Esophagus (tissue), 2 donors: Measurements from ENCODE around the gene TMLHE. TPM values are rescaled to one million over a fixed set of nuclear protein-coding genes. Genes with fewer than 3 reads are reported as not detected.

ENCODE experiments used
- H3K27ac ChIP-seq, 2 donors: one replicate each; pipeline ENCODE4 v1.5.1; 2013; ENCODE audit warnings: low read depth in 2 of 2, mild to moderate bottlenecking in 2 of 2, inconsistent platforms in 1 of 2, low read length in 1 of 2, moderate library complexity in 1 of 2
- H3K27me3 ChIP-seq, 2 donors: one replicate each; pipeline ENCODE4 v1.6.1; 2013; ENCODE audit warnings: low read length in 2 of 2, control low read depth in 1 of 2, mild to moderate bottlenecking in 1 of 2; ENCODE audit not compliant: insufficient read depth in 2 of 2, control insufficient read depth in 1 of 2
- H3K36me3 ChIP-seq, 2 donors: one replicate each; pipeline ENCODE4 v1.6.1; 2013; ENCODE audit warnings: low read length in 1 of 2; ENCODE audit not compliant: control insufficient read depth in 2 of 2, insufficient read depth in 2 of 2
- H3K4me1 ChIP-seq, 2 donors: one replicate each; pipeline ENCODE4 v1.6.1; 2013; ENCODE audit warnings: low read length in 1 of 2; ENCODE audit not compliant: control insufficient read depth in 2 of 2, insufficient read depth in 2 of 2
- H3K4me3 ChIP-seq, 2 donors: one replicate each; pipeline ENCODE4 v1.5.1; 2013; ENCODE audit warnings: low read length in 2 of 2, mild to moderate bottlenecking in 2 of 2, low read depth in 1 of 2, moderate library complexity in 1 of 2
- H3K9me3 ChIP-seq, 2 donors: one replicate each; pipeline ENCODE4 v1.6.1; 2013; ENCODE audit warnings: mild to moderate bottlenecking in 2 of 2, low read depth in 1 of 2, low read length in 1 of 2, moderate library complexity in 1 of 2; ENCODE audit not compliant: control insufficient read depth in 2 of 2, insufficient read depth in 1 of 2
- WGBS, 2 donors: extraction: QIAGEN DNeasy Blood & Tissue Kit; methylation state at CpG; one replicate each; pipeline ENCODE4 v1.1.7; 2013; 5-methylcytosine and 5-hydroxymethylcytosine counted together
- polyA plus RNA-seq, 2 donors: library from polyadenylated mRNA; stranded (reverse); fragments of 200-250 nt; gene quantifications; one replicate each; pipeline ENCODE4 v1.2.3, GENCODE V29; 2013
- donor health status: healthy with polysubstance abuse.
- donor health status: Bipolar disorder and iron deficiency.

TMLHE gene
- polyA plus RNA-seq, 2 donors: 3.9 to 7.7 TPM

GRCh38 chrX:155615938-155616337 lies 3.2 kb upstream of the TMLHE start:
- no peak overlapping the region for H3K4me3 ChIP-seq
- WGBS, 2 donors: 81 to 87% methylated on average over 4 of the region's 4 CpGs
- H3K9me3 ChIP-seq: no peaks in the 10 kb centered on the region

DNA sequence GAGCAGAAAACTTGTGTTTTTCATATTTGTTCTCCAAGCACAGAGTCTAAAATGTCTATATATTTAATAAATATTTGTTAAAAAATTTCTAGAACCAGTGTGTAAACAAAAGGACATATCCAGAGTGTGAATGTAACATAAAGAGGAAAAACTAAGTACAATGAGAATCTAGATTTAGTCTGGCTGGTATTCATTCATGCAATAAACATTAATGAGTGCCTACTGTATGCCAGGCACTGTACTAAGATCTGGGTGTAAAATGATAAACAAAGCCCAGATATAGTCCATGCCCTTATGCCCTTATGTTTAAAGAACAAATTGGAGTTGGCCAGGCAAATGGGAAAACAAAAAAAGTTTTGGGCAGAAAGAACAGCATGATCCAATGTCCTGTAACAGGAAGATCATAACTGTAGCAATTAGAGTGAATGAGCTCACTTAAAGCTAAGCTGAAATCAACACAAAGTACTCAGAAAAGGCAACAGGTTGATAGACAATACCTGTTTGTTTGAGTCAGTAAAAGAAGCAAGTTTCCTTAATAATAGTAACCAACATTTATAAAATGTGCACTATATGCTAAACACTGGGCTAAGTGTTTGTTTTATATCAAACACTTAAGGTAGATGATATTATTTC lies 1.3 kb upstream of the TMLHE start:
- Histone ChIP-seq H3K4me1 (no peaks in the 10 kb centered on the region), H3K27me3 (no peaks in the 10 kb centered on the region), H3K4me3 (no peak overlapping the region), H3K36me3 (no peaks in the 10 kb centered on the region), H3K9me3 (no peaks in the 10 kb centered on the region), H3K27ac (no peak overlapping the region)

More at GRCh38 chrX:155615938-155616337, 3.2 kb upstream of the TMLHE start:
- H3K36me3 ChIP-seq: no peaks in the 10 kb centered on the region
- no peaks in the 10 kb centered on the region for H3K4me1 ChIP-seq
- H3K27ac ChIP-seq: no peak overlapping the region
- no peaks in the 10 kb centered on the region for H3K27me3 ChIP-seq

GRCh38 chrX:155611302-155611701 lies 1.4 kb downstream of the TMLHE start:
- 30 to 42% methylated on average over 2 of the region's 2 CpGs for WGBS, 2 donors
- no peak overlapping the region for H3K4me3 ChIP-seq
- H3K36me3 ChIP-seq: no peaks in the 10 kb centered on the region
- no peak overlapping the region for H3K27ac ChIP-seq
- no peaks in the 10 kb centered on the region for H3K4me1 ChIP-seq
- no peaks in the 10 kb centered on the region for H3K27me3 ChIP-seq
- H3K9me3 ChIP-seq: no peaks in the 10 kb centered on the region

DNA sequence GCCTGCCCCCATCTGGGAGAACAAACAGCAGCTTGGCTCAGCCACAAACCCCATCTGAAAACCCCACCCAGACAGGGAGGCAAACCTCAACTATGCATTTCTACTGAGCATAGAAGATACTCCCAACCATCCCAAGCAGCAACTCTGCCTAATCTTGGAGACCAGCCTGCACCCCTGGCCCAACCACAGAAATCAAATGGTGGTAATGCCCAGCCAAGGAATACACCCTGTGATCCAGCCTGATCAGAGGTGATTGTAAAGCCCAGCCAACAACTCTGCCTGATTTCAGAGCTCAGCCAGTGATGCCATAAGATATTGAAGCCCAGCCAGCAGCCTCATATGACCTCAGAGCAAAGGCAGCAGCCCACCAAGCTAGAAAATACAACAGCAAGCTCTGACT lies 19.8 kb downstream of the TMLHE start:
- Histone ChIP-seq H3K9me3 (peaks cover 0 to 2% of the 10 kb centered on the region in 2 donors), H3K4me1 (no peaks in the 10 kb centered on the region), H3K27ac (no peak overlapping the region), H3K27me3 (no peaks in the 10 kb centered on the region), H3K36me3 (no peaks in the 10 kb centered on the region), H3K4me3 (no peak overlapping the region)

DNA sequence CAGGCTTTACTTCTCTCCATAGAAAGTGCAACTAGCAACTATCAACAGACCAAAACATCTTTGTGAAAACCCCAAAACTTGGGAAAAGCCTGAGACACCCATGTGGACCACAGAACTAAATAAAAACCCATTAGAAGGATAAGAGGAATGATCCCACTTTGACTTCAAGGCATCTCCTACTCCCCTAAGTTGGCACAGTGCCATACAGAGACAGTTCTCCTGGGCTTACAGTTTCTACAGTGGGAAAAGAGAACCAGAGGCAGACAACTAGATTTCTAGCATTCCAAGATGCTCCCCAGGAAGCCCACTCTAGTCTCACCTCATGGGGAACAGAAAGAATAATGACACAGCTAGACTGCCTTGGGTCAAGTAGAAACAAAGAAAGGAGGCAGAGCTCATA lies 20.4 kb downstream of the TMLHE start:
- no peaks in the 10 kb centered on the region for H3K4me1 ChIP-seq
- no peak overlapping the region for H3K4me3 ChIP-seq
- no peak overlapping the region for H3K27ac ChIP-seq
- no peaks in the 10 kb centered on the region for H3K36me3 ChIP-seq
- peaks cover 0 to 2% of the 10 kb centered on the region in 2 donors for H3K9me3 ChIP-seq
- no peaks in the 10 kb centered on the region for H3K27me3 ChIP-seq

DNA sequence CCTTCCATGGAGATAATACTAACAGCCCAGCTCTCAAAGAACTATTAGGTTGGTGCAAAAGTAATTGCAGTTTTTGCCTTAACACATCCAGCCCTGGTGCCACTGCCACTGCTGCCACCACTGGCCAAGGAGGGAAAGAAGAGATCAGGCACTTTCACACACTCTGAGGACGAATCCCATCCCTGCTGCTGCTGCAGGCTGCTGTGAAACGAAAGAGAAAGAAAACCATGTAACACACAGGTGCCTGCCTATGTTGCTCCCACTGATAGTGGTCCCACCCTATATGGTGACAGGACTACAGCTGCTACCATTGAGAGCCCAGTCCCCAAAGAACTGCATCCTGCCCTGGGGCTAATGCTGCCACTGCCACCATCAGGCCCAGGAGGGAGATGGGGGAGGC lies 35.1 kb downstream of the TMLHE start:
- H3K4me3 ChIP-seq: no peak overlapping the region
- H3K36me3 ChIP-seq: no peaks in the 10 kb centered on the region
- H3K4me1 ChIP-seq: no peaks in the 10 kb centered on the region
- WGBS, 2 donors: 56 to 96% methylated on average over 2 of the region's 2 CpGs
- H3K27me3 ChIP-seq: no peaks in the 10 kb centered on the region
- no peaks in the 10 kb centered on the region for H3K9me3 ChIP-seq
- H3K27ac ChIP-seq: no peak overlapping the region

DNA sequence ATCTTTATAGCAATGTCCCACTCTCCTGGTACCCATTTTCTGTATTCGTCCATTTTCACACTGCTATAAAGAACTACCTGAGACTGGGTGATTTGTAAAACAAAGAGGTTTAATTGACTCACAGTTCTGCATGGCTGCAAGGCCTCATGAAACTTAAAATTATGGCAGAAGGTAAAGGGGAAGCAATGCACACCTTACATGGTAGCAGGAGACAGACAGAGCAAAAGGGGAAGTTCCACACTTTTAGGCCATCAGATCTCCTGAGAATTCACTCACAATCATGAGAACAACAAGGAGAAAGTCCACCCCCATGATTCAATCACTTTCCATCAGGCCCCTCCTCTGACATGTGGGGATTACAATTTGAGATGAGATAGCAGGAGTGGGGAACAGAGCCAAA lies 49.7 kb downstream of the TMLHE start:
- H3K36me3 ChIP-seq: no peaks in the 10 kb centered on the region

DNA sequence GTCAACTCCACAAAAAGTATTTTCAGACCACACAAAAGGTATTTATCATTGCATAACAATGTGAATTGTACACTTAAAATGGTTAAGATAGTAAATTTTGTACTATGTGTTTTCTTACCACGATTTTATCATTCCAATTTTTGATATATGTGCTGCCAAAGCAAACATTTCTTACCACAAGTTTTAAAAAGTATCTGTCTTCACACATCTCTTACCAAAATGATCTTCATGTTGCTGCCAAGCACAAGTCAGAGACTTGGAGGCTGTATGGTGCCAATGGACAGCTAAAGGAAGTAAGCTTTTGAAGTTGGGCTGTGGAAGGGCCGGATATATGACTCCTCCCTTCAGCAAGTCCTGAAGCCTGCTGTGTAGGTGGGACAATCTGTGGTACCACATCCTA lies 67.9 kb downstream of the TMLHE start:
- WGBS, 2 donors: 39 to 40% methylated on average over 2 of the region's 2 CpGs
- no peaks in the 10 kb centered on the region for H3K4me1 ChIP-seq

More for the DNA sequence above, 49.7 kb downstream of the TMLHE start:
- Histone ChIP-seq H3K9me3 (no peaks in the 10 kb centered on the region), H3K27ac (no peak overlapping the region), H3K4me1 (no peaks in the 10 kb centered on the region), H3K27me3 (no peaks in the 10 kb centered on the region), H3K4me3 (no peak overlapping the region)
- WGBS, 2 donors: 53% methylated on average over 1 of the region's 1 CpG; no CpG with 5 or more reads in 1 of the 2 donors

DNA sequence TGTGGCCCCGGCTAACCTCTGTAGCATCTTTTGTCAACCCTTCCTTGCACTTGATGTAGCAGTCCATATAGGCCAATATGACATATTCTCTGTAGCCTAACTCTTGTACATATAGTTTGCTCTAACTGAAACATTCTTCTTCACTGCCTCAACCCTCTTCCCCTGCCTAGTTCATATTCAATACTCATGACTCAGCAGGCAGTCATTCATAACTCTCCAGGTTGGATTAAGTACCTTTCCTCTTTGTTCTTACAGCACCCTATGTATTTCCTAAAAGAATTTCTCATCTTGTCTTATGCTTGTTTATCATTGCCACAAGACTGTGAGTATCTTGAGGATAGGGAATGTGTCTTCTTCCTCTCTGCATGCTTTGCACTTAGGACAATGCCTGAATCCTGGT lies 76.9 kb downstream of the TMLHE start:
- no peak overlapping the region for H3K27ac ChIP-seq
- H3K4me3 ChIP-seq: no peak overlapping the region
- H3K9me3 ChIP-seq: peaks cover 0 to 2% of the 10 kb centered on the region in 2 donors
- no peaks in the 10 kb centered on the region for H3K36me3 ChIP-seq
- H3K4me1 ChIP-seq: no peaks in the 10 kb centered on the region
- no peaks in the 10 kb centered on the region for H3K27me3 ChIP-seq
- WGBS, 2 donors: 70 to 98% methylated on average over 1 of the region's 1 CpG

More for the DNA sequence above, 67.9 kb downstream of the TMLHE start:
- no peak overlapping the region for H3K4me3 ChIP-seq
- peaks cover 0 to 2% of the 10 kb centered on the region in 2 donors for H3K36me3 ChIP-seq
- H3K27me3 ChIP-seq: no peaks in the 10 kb centered on the region
- H3K27ac ChIP-seq: no peak overlapping the region
- H3K9me3 ChIP-seq: no peaks in the 10 kb centered on the region

DNA sequence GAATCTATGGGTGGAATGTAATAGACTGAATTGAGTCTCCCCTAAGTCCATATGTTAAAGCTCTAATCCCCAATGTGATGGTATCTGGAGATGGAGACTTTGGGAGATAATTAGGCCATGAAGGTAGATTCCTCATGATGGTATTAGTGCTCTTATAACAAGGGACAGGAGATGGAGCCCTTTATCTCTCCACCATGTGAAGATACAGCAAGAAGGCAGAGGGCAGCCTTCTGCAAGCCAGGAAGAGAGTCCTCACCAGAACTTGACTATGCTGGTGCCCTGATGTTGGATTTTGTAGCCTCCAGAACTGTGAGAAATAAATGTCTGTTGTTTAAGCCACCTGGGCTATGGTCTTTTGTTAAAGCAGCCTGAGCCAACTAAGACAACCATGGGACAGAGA lies 78.0 kb downstream of the TMLHE start:
- Histone ChIP-seq H3K36me3 (no peaks in the 10 kb centered on the region), H3K27me3 (no peaks in the 10 kb centered on the region), H3K27ac (no peak overlapping the region)

More for the DNA sequence above, 78.0 kb downstream of the TMLHE start:
- Histone ChIP-seq H3K4me1 (no peaks in the 10 kb centered on the region), H3K9me3 (peaks cover 0 to 4% of the 10 kb centered on the region in 2 donors), H3K4me3 (no peak overlapping the region)
